H1 (cell line): ENCODE data around the gene SPSB2. TPM values are rescaled to one million over a fixed set of nuclear protein-coding genes. Genes with fewer than 3 reads are reported as not detected.

Source experiments
- CTCF ChIA-PET: fragments of 300-600 bp; sonication (Branson Sonifier 250); formaldehyde crosslinking; loops from one replicate; lab custom pipeline; 2021; ENCODE audit not compliant: partially characterized antibody; lab: Charles Lee
- POLR2A ChIA-PET: fragments of 300-600 bp; sonication (Branson Sonifier 250); formaldehyde crosslinking; loops from one replicate; lab custom pipeline; 2021; ENCODE audit warnings: inconsistent platforms; ENCODE audit not compliant: partially characterized antibody; lab: Charles Lee
- DNase-seq, 2 experiments: peaks; one replicate each; pipeline versions ENCODE4 v3.0.0 to v3.0.0-alpha.2; 2010 to 2022; ENCODE audit warnings: low spot score in 2 of 2, low read depth in 1 of 2, mixed read lengths in 1 of 2
- FAIRE-seq: peaks from 2 replicates; lab custom pipeline; 2011; peaks lifted over from hg19 to GRCh38; lab: Jason Lieb, UNC
- H2AFZ ChIP-seq: 2 replicates; pipeline ENCODE4 v1.8.1; 2012; ENCODE audit warnings: low read length, inconsistent platforms
- H2AK5ac ChIP-seq: 2 replicates; pipeline ENCODE4 v1.6.1; 2013; ENCODE audit warnings: low read depth, low read length
- H2BK120ac ChIP-seq: replicated peaks from 2 replicates; pipeline ENCODE3; 2013; ENCODE audit warnings: low read depth, low read length, inconsistent platforms
- H2BK12ac ChIP-seq: 2 replicates; pipeline ENCODE4 v1.6.1; 2013; ENCODE audit warnings: low read depth, low read length
- H2BK15ac ChIP-seq: 2 replicates; pipeline ENCODE4 v1.6.1; 2013; ENCODE audit warnings: low read length
- H2BK20ac ChIP-seq: 2 replicates; pipeline ENCODE4 v1.6.1; 2013; ENCODE audit warnings: low read length
- H2BK5ac ChIP-seq: 2 replicates; pipeline ENCODE4 v1.6.1; 2013; ENCODE audit warnings: low read depth, low read length
- H3K14ac ChIP-seq: 2 replicates; pipeline ENCODE4 v1.6.1; 2013; ENCODE audit warnings: inconsistent platforms; ENCODE audit not compliant: insufficient read length
- H3K18ac ChIP-seq: 2 replicates; pipeline ENCODE4 v1.6.1; 2013; ENCODE audit warnings: low read length; ENCODE audit errors: extremely low read depth
- H3K23ac ChIP-seq: 2 replicates; pipeline ENCODE4 v1.6.1; 2013; ENCODE audit warnings: inconsistent platforms; ENCODE audit not compliant: insufficient read length
- H3K23me2 ChIP-seq: 2 replicates; pipeline ENCODE4 v1.6.1; 2013; ENCODE audit warnings: low read depth, low read length
- H3K27ac ChIP-seq: 2 replicates; pipeline ENCODE4 v1.6.1; 2011; ENCODE audit warnings: low read depth, low read length, inconsistent platforms
- H3K27me3 ChIP-seq, 4 experiments: replicated peaks in 1 of 4; 1 replicate in 1 of 4; 2 replicates in 3 of 4; pipeline versions ENCODE4 v1.6.1 to v1.8.1; 2011 to 2013; ENCODE audit warnings: low read length in 3 of 4, mild to moderate bottlenecking in 3 of 4, inconsistent platforms in 2 of 4, mixed read lengths in 2 of 4, moderate library complexity in 1 of 4; ENCODE audit not compliant: control insufficient read depth in 3 of 4, insufficient read depth in 3 of 4; ENCODE audit errors: extremely low read depth in 1 of 4
- H3K36me3 ChIP-seq, 4 experiments: 2 replicates each; pipeline versions ENCODE4 v1.6.1 to v1.8.1; 2011 to 2013; ENCODE audit warnings: mild to moderate bottlenecking in 4 of 4, low read length in 3 of 4, moderate library complexity in 2 of 4, control low read depth in 1 of 4, inconsistent platforms in 1 of 4; ENCODE audit not compliant: insufficient read depth in 4 of 4, control insufficient read depth in 2 of 4
- H3K4ac ChIP-seq: replicated peaks from 2 replicates; pipeline ENCODE3; 2013; ENCODE audit warnings: low read length, low read depth, mixed read lengths, inconsistent platforms; ENCODE audit not compliant: insufficient read length
- H3K4me1 ChIP-seq, 4 experiments: replicated peaks in 1 of 4; 1 replicate in 1 of 4; 2 replicates in 3 of 4; pipeline versions ENCODE4 v1.6.1 to v1.8.1; 2011 to 2013; ENCODE audit warnings: low read length in 3 of 4, inconsistent platforms in 2 of 4, mixed read lengths in 1 of 4; ENCODE audit not compliant: insufficient read depth in 4 of 4, control insufficient read depth in 3 of 4
- H3K4me2 ChIP-seq, 2 experiments: 2 replicates each; pipeline versions ENCODE4 v1.6.1 to v1.8.1; 2011 to 2013; ENCODE audit warnings: low read depth in 2 of 2, low read length in 2 of 2, control low read depth in 1 of 2, inconsistent platforms in 1 of 2, mild to moderate bottlenecking in 1 of 2; ENCODE audit not compliant: insufficient read depth in 1 of 2
- H3K4me3 ChIP-seq, 4 experiments: fragments of 200-600, 300-600 bp in 1 of 4; sonication (generic), shearing (Covaris generic), sonication (Bioruptor Twin) in 1 of 4; 2 replicates each; pipeline versions ENCODE4 v1.5.1 to v1.8.1; 2011 to 2016; ENCODE audit warnings: low read length in 4 of 4, low read depth in 3 of 4, control low read depth in 2 of 4, inconsistent platforms in 2 of 4, mild to moderate bottlenecking in 2 of 4, mixed read lengths in 1 of 4, moderate library complexity in 1 of 4; ENCODE audit not compliant: insufficient read depth in 2 of 4; ENCODE audit errors: extremely low read depth in 1 of 4
- H3K56ac ChIP-seq: replicated peaks from 2 replicates; pipeline ENCODE3; 2013; ENCODE audit warnings: low read depth, mild to moderate bottlenecking, mixed read lengths, low read length, inconsistent platforms; ENCODE audit not compliant: insufficient read length
- H3K79me1 ChIP-seq: 2 replicates; pipeline ENCODE4 v1.6.1; 2013; ENCODE audit warnings: low read depth, low read length, control low read depth
- H3K79me2 ChIP-seq, 2 experiments: 2 replicates each; pipeline versions ENCODE4 v1.6.1 to v1.8.1; 2012 to 2013; ENCODE audit warnings: low read length in 2 of 2, mild to moderate bottlenecking in 2 of 2, inconsistent platforms in 1 of 2; ENCODE audit not compliant: insufficient read depth in 2 of 2, control insufficient read depth in 1 of 2
- H3K9ac ChIP-seq, 4 experiments: replicated peaks in 1 of 4; 1 replicate in 1 of 4; 2 replicates in 3 of 4; pipeline versions ENCODE4 v1.6.1 to v1.8.1; 2011 to 2013; ENCODE audit warnings: low read depth in 3 of 4, low read length in 3 of 4, control low read depth in 2 of 4, mild to moderate bottlenecking in 2 of 4, moderate library complexity in 2 of 4, inconsistent platforms in 1 of 4; ENCODE audit errors: extremely low read depth in 1 of 4
- H3K9me3 ChIP-seq, 2 experiments: 2 replicates each; pipeline versions ENCODE4 v1.6.1 to v1.8.1; 2012 to 2013; ENCODE audit warnings: mild to moderate bottlenecking in 2 of 2, moderate library complexity in 2 of 2, control low read depth in 1 of 2, inconsistent platforms in 1 of 2, low read depth in 1 of 2, low read length in 1 of 2, mixed read lengths in 1 of 2; ENCODE audit not compliant: insufficient read depth in 2 of 2
- H4K20me1 ChIP-seq, 2 experiments: replicated peaks in 1 of 2; 2 replicates each; pipeline versions ENCODE3 to v1.8.1; 2011 to 2013; ENCODE audit warnings: inconsistent platforms in 2 of 2, low read length in 2 of 2, mild to moderate bottlenecking in 1 of 2; ENCODE audit not compliant: insufficient read depth in 2 of 2, control insufficient read depth in 1 of 2
- H4K5ac ChIP-seq: 2 replicates; pipeline ENCODE4 v1.6.1; 2013; ENCODE audit warnings: low read length, low read depth, mixed read lengths, inconsistent platforms; ENCODE audit not compliant: insufficient read length
- H4K8ac ChIP-seq: 2 replicates; pipeline ENCODE4 v1.8.0; 2013; ENCODE audit warnings: mild to moderate bottlenecking, moderate library complexity, low read length, inconsistent platforms; ENCODE audit not compliant: insufficient read depth; ENCODE audit errors: extremely low read depth
- H4K91ac ChIP-seq: replicated peaks from 2 replicates; pipeline ENCODE3; 2013; ENCODE audit warnings: low read length, mixed read lengths, inconsistent platforms; ENCODE audit not compliant: insufficient read length
- ASH2L ChIP-seq: fragments of 200-600, 300-600 bp; sonication (generic); IDR thresholded peaks from one replicate; pipeline ENCODE4 v1.7.1; 2017; ENCODE audit warnings: low read length
- CEBPB ChIP-seq: IDR thresholded peaks from 2 replicates; pipeline ENCODE4 v1.6.1; 2012; ENCODE audit warnings: low read depth, low read length
- CHD2 ChIP-seq: IDR thresholded peaks from 2 replicates; pipeline ENCODE4 v1.6.1; 2012; ENCODE audit warnings: low read length, improper control_type of control experiment
- JUN ChIP-seq: IDR thresholded peaks from 2 replicates; pipeline ENCODE4 v1.6.1; 2011; ENCODE audit warnings: low read depth, mild to moderate bottlenecking, improper control_type of control experiment, low read length
- RAD21 ChIP-seq, 2 experiments: IDR thresholded peaks in 1 of 2; conservative IDR thresholded peaks in 1 of 2; 2 replicates each; pipeline ENCODE4 v1.6.1; 2011; ENCODE audit warnings: low read depth in 2 of 2, low read length in 2 of 2, improper control_type of control experiment in 1 of 2, inconsistent platforms in 1 of 2, mild to moderate bottlenecking in 1 of 2, moderate library complexity in 1 of 2
- RBBP5 ChIP-seq: IDR thresholded peaks from 2 replicates; pipeline ENCODE4 v1.7.1; 2012; ENCODE audit warnings: low read depth, mild to moderate bottlenecking, inconsistent platforms, low read length, moderate library complexity, borderline replicate concordance
- RXRA ChIP-seq: IDR thresholded peaks from 2 replicates; pipeline ENCODE4 v1.6.1; 2011; ENCODE audit warnings: low read depth, mild to moderate bottlenecking, low read length, moderate library complexity; ENCODE audit not compliant: insufficient read depth
- SP4 ChIP-seq: IDR thresholded peaks from 2 replicates; pipeline ENCODE4 v1.6.1; 2012; ENCODE audit warnings: low read length, inconsistent platforms
- TBP ChIP-seq: IDR thresholded peaks from 2 replicates; pipeline ENCODE4 v1.6.1; 2011; ENCODE audit warnings: low read depth, low read length, improper control_type of control experiment
- TEAD4 ChIP-seq: IDR thresholded peaks from 2 replicates; pipeline ENCODE4 v1.6.1; 2012; ENCODE audit warnings: low read depth, low read length, inconsistent platforms, mixed read lengths
- ZNF274 ChIP-seq: IDR thresholded peaks from 2 replicates; pipeline ENCODE4 v1.7.0; 2012; ENCODE audit warnings: low read length, borderline replicate concordance; ENCODE audit errors: extremely low read depth
- WGBS, 2 experiments: shearing (Covaris generic) in 1 of 2; methylation state at CpG; one replicate each; pipeline versions ENCODE4 v1.1.6 to v1.1.7; 2013 to 2015; ENCODE audit warnings: low lambda C conversion rate in 2 of 2, mixed read lengths in 2 of 2, inconsistent platforms in 1 of 2, low coverage in 1 of 2, missing lambda C conversion rate in 1 of 2; ENCODE audit not compliant: insufficient replicate concordance in 2 of 2, insufficient coverage in 1 of 2, insufficient read length in 1 of 2; ENCODE audit errors: extremely low coverage in 1 of 2, missing lambda C conversion rate in 1 of 2; 5-methylcytosine and 5-hydroxymethylcytosine counted together
- polyA plus RNA-seq, 7 experiments: library from polyadenylated mRNA; depleted of rRNA in 3 of 7; stranded (reverse) in 5 of 7; unstranded in 2 of 7; fragments of >200 nt in 5 of 7; fragments of 200-250 nt in 2 of 7; gene quantifications; 1 replicate in 5 of 7; 2 replicates in 1 of 7; 4 replicates in 1 of 7; pipeline versions ENCODE4 v1.2.1 to v1.2.3, GENCODE V29; 2011 to 2013; ENCODE audit warnings: missing spikeins in 2 of 7, mixed read lengths in 2 of 7
- total RNA-seq: library from RNA; stranded (reverse); fragmentation: NEBNext Ultra II Directional; extraction: Animal tissue kit (Norgen Biotek cat#: 25700); gene quantifications from 2 replicates; pipeline ENCODE4 v1.2.1, GENCODE V29; 2021

Gene SPSB2
- total and polyA plus RNA-seq, 2 of the 8 experiments (the other 6 are each of a cell fraction or from before 2014, with no cell fraction given) = 13.0 to 23.2 TPM

DNA sequence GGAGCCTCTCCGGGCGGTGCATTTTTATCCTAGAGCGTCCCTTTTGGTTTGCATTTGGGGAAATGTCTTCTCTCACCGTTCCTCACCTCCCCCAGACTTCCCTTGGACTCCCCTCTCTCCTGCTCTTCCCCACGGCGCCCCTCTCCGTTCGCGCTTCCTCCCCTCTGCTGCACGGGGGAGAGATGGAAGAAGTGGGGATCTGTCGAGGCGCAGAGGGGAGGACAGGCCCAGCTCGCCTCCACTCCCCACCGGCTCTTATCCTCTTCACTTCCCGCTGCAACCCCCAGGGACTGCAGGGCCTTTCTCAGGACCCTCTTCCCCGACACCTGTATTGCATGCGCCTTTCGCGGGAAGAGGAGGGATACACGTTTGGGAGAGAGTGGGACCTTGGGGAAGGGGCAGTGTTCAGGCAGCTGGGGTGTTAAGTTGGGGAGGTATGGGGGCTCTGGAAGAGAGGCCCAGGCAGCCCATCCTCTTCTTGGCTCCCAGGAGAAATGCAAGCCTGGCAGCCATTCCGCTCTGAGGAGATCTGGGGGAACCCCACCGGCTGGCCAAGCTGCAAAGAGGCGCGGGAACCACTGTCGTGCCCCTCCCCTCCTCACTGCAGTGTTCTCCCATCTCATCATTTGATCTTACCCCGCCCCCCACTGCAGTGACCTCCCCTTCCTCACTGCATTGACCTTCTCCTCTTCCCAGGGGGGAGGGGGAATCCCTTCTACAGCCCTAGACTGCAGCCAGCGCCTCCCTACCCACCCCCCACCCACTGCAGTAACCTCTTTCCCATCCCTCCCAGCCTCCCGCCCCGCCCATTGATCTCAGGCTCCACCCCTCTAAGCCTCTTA, 42.1 kb upstream of the SPSB2 start:
- no peak overlapping the region for H2AK5ac ChIP-seq
- H4K5ac ChIP-seq = peak overlapping the region; percentile 2
- H4K8ac ChIP-seq = peak overlapping the region; percentile 54; the same call in 1 of the 2 replicates
- H4K20me1 ChIP-seq = peaks cover 0 to 2% of the 10 kb centered on the region in 2 experiments
- H3K27me3 ChIP-seq = no peaks in the 10 kb centered on the region
- no peak overlapping the region for H2BK5ac ChIP-seq
- H3K4ac ChIP-seq = peak overlapping the region; percentile 40
- no peak overlapping the region for H3K56ac ChIP-seq
- no peak overlapping the region for H2BK120ac ChIP-seq
- no peak overlapping the region for H2AFZ ChIP-seq
- H2BK20ac ChIP-seq = no peak overlapping the region
- H3K79me2 ChIP-seq = peaks cover 0 to 9% of the 10 kb centered on the region in 2 experiments; a peak in 1 of 4 replicates
- H3K27ac ChIP-seq = 0 out of 2 replicates have a peak overlapping the region, but pooled peaks have one; percentile 26
- FAIRE-seq = peak; percentile 13
- H3K4me3 ChIP-seq = peak overlapping the region; percentile 67 to 86 (median 78)
- peak overlapping the region in 3 of 4 experiments; percentile 39 to 60 (median 43); a peak in 5 of 7 replicates for H3K9ac ChIP-seq
- H2BK12ac ChIP-seq = no peak overlapping the region
- H3K23ac ChIP-seq = no peak overlapping the region
- ChIA-PET POLR2A (interaction anchor here (0.6 to 39.6 kb wide), 9 partner anchors 9 to 87 kb away, joined by 3 to 1027 read pairs (median 5); partner anchors contain the start of genes ATN1, C12orf57, LRRC23 and P3H3), CTCF (interaction anchor here (0.7 to 9.3 kb wide), 7 partner anchors 10 to 54 kb away, joined by 3 to 74 read pairs (median 4); partner anchors contain the start of gene LRRC23)
- peak overlapping the region; percentile 7 for H4K91ac ChIP-seq
- peaks cover 10 to 42% (median 26%) of the 10 kb centered on the region in 4 experiments; a peak in 7 of 8 replicates for H3K36me3 ChIP-seq
- H3K79me1 ChIP-seq = peaks cover 4% of the 10 kb centered on the region
- no peak overlapping the region for H2BK15ac ChIP-seq
- H3K23me2 ChIP-seq = peaks cover 11% of the 10 kb centered on the region; the same call in 1 of the 2 replicates
- H3K18ac ChIP-seq = peak overlapping the region; percentile 87; the same call in 1 of the 2 replicates
- peak overlapping the region; percentile 84 to 92 for H3K4me2 ChIP-seq
- peak in 1 of 2 experiments; percentile 72 for DNase-seq
- peaks cover 0 to 18% (median 9%) of the 10 kb centered on the region in 4 experiments; a peak in 6 of 7 replicates for H3K4me1 ChIP-seq
- 3% methylated on average over 20 of the region's 29 CpGs; no CpG with 5 or more reads in 1 of the 2 experiments for WGBS, 2 experiments
- H3K9me3 ChIP-seq = no peaks in the 10 kb centered on the region
- H3K14ac ChIP-seq = no peak overlapping the region
- TF ChIP-seq RXRA (no peak), JUN (no peak), ASH2L (no peak), ZNF274 (no peak), RBBP5 (no peak), TBP (no peak; the same call in 1 of the 2 replicates), CEBPB (no peak), CHD2 (no peak), RAD21 (IDR thresholded peaks at IDR 0.05 in 1 of 2, conservative IDR thresholded peaks at IDR 0.05 in 1 of 2; ENCODE audit: low read depth in 2 of 2, low read length in 2 of 2) (no peak), TEAD4 (no peak), SP4 (no peak)
